Right atrium auricular region (tissue), 2 donors: ENCODE measurements around the gene NVL. TPM values are rescaled to one million over a fixed set of nuclear protein-coding genes. Genes with fewer than 3 reads are reported as not detected.
A peak's percentile ranks its signal among the peaks of the same experiment; 100 is the strongest.

Experiments
- DNase-seq: peaks from one replicate; pipeline ENCODE4 v3.0.0-alpha.2; 2019; ENCODE audit warnings: low spot score
- H3K27ac ChIP-seq, 2 donors: fragments of 200-600 bp; sonication (generic); 1 replicate in 1 of 2; 2 replicates in 1 of 2; pipeline ENCODE4 v1.5.1; 2016 to 2019
- H3K27me3 ChIP-seq, 2 donors: fragments of 200-600 bp; sonication (generic); one replicate each; pipeline versions ENCODE4 v1.5.1 to v1.6.0; 2017 to 2019
- H3K36me3 ChIP-seq: fragments of 200-600 bp; sonication (generic); one replicate; pipeline ENCODE4 v1.5.1; 2016
- H3K4me1 ChIP-seq, 2 donors: fragments of 200-600 bp; sonication (generic); one replicate each; pipeline versions ENCODE4 v1.5.1 to v1.6.0; 2017 to 2019
- H3K4me3 ChIP-seq, 2 donors: fragments of 200-600 bp; sonication (generic); 1 replicate in 1 of 2; 2 replicates in 1 of 2; pipeline ENCODE4 v1.5.1; 2017 to 2019; ENCODE audit warnings: mild to moderate bottlenecking in 1 of 2, moderate library complexity in 1 of 2
- H3K9me3 ChIP-seq, 2 donors: fragments of 200-600 bp; sonication (generic); one replicate each; pipeline ENCODE4 v1.5.1; 2019
- total RNA-seq, 2 donors: library from RNA; depleted of rRNA; stranded (reverse); fragments of >200 nt; gene quantifications; one replicate each; pipeline ENCODE4 v1.1.0, GENCODE V29; 2016
- TF ChIP-seq, protein P1 (sequence below), 2 donors: fragments of 200-600 bp; sonication (generic); IDR thresholded peaks; one replicate each; pipeline ENCODE4 v1.5.1; 2019; ENCODE audit warnings: antibody characterized with exemption in 2 of 2

Gene NVL
- 1 to 10 TPM; 7.5 to 8.3 TPM for total RNA-seq

DNA sequence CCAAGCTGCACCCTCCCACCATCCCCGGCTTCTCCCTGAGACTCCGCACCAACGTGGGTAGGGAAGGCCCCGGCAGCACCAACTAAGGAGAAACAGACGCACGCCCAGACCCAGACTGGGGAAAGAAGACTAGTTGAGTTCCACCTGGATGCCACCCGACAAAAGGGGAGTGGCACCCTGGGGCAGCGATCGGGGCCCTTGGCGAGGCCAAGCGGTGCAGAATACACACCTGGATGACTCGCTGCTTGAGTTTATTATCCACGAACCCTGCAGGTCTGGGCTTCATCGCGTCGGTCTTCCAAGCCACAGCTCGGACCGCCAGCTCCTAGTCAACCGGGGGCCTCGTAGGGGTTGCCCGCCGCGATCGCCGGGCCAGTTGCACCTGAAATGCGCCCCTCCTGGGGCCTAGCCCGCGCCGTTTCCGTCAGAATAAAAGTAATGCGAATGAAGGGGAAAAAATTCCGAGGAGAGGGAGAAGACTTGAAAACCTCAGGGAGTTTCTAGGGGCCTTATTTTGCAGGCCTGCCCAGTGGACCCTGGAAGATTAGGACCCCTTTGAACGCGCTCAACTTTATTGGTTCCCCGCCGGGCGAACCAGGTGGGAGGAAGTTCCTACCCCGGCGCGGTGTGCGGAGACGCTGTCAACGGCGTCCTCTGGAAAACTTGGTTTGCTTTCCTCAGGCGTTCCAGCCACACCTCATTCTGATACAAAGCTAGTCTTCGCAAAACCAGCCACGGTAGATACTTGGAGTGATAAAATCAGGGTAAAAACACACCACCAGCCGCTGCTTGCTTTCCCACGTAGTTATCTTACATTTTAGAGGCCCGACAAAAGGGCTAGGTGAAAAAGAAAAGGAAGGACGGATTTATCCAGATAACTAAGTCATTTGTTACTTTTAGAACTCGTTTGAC is at the start of gene NVL:
TSS of gene NVL (minus strand) at position 331 of the 912 bp plus-strand sequence. CDS start at position 286, 45 bp downstream.
- TF ChIP-seq, protein P1, sequence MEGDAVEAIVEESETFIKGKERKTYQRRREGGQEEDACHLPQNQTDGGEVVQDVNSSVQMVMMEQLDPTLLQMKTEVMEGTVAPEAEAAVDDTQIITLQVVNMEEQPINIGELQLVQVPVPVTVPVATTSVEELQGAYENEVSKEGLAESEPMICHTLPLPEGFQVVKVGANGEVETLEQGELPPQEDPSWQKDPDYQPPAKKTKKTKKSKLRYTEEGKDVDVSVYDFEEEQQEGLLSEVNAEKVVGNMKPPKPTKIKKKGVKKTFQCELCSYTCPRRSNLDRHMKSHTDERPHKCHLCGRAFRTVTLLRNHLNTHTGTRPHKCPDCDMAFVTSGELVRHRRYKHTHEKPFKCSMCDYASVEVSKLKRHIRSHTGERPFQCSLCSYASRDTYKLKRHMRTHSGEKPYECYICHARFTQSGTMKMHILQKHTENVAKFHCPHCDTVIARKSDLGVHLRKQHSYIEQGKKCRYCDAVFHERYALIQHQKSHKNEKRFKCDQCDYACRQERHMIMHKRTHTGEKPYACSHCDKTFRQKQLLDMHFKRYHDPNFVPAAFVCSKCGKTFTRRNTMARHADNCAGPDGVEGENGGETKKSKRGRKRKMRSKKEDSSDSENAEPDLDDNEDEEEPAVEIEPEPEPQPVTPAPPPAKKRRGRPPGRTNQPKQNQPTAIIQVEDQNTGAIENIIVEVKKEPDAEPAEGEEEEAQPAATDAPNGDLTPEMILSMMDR (IDR thresholded peaks at IDR 0.05): peak in 1 of 2 donors; percentile 5
- H3K27ac ChIP-seq: peak within 1 kb of the TSS; percentile 92 to 93
- H3K4me1 ChIP-seq: peaks cover 0 to 22% of the 10 kb centered on the region in 2 donors
- H3K4me3 ChIP-seq: peak within 1 kb of the TSS; percentile 83 to 91
- DNase-seq: peak; percentile 79
- H3K36me3 ChIP-seq: no peaks in the 10 kb centered on the region
- no peaks in the 10 kb centered on the region for H3K27me3 ChIP-seq
- H3K9me3 ChIP-seq: no peaks in the 10 kb centered on the region

DNA sequence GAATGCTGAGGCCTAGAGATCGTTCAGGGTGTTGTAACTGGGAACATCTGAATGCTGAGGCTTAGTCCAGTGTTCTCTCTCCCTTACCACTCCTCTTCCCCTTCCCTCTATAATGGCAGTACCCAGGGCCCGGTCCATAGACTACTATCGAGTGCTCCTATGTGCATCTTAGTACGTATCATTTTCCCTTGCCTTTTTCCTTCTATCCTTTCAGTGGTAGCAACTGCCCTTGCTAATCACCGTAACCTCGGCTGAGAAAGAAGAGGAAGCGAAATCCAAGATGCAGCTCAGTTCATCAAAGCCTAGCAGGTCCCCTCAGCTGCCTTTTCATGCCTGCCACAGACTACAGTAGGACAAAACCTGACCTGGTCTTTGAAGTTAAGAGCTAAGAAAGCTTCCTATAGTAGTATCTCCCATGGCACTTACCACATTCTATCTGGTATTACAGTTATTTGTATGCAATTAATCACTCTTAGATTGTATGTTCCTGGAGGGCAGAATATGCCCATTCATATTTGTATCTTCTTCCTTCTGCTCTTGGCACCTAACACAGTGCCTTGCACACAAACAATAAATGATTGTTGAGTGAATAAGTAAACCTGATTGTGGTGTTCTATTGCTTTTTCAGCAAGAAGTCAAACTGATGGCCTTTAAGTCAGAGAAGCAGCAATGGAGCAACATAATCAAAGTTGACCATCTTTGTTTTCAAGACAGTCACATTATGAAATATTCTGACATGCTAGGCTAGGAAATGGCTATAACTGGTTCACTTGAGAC is 49.1 kb upstream of the NVL start:
- peaks cover 0 to 21% of the 10 kb centered on the region in 2 donors for H3K4me1 ChIP-seq

DNA sequence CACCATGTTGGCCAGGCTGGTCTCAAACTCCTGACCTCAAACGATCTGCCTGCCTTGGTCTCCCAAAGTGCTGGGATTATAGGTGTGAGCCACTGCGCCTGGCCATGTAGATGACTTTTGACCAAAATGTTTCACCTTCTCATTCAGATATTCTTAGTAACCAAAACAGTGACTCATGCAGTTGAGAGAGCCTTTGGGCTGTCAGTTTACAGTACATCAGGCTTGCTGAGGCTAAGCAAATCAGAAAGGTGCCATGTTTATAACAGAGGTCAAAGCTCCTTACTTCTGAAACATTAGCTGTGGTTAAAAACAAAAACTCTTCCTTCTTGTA is 47.7 kb upstream of the NVL start:
- DNase-seq: no peak
- Histone ChIP-seq H3K4me1 (peaks cover 0 to 21% of the 10 kb centered on the region in 2 donors), H3K27me3 (no peaks in the 10 kb centered on the region), H3K9me3 (no peaks in the 10 kb centered on the region), H3K36me3 (peaks cover 43% of the 10 kb centered on the region), H3K4me3 (no peak overlapping the region), H3K27ac (peak overlapping the region in 1 of 2 donors; percentile 48)
- TF ChIP-seq, protein P1 (IDR thresholded peaks at IDR 0.05): no peak

More for the DNA sequence above, 49.1 kb upstream of the NVL start:
- H3K4me3 ChIP-seq: no peak overlapping the region
- H3K27me3 ChIP-seq: no peaks in the 10 kb centered on the region
- no peaks in the 10 kb centered on the region for H3K9me3 ChIP-seq
- no peak for DNase-seq
- H3K27ac ChIP-seq: no peak overlapping the region
- H3K36me3 ChIP-seq: peaks cover 32% of the 10 kb centered on the region
- TF ChIP-seq, protein P1 (IDR thresholded peaks at IDR 0.05): no peak

DNA sequence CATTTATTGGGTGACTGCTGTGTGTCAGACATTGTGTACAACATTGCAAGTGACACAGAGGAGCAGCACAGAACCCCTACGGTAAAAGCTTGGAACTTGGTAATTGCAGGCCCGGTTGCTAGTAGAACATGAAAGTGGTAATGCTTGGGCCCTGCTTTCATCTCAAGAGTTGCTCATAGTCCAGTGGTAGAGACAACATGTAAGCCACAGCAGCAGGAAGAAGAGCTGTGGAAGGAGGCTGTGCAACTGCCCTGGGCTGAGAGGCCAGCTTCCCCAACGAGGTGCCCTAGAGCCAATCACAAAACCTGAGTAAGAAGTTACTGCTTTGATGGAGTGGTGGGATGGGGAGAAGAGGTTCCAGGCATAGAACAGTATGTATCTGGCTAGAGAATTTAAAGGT is 45.1 kb upstream of the NVL start:
- Histone ChIP-seq H3K36me3 (peaks cover 66% of the 10 kb centered on the region), H3K4me1 (peaks cover 0 to 21% of the 10 kb centered on the region in 2 donors), H3K27ac (no peak overlapping the region)

DNA sequence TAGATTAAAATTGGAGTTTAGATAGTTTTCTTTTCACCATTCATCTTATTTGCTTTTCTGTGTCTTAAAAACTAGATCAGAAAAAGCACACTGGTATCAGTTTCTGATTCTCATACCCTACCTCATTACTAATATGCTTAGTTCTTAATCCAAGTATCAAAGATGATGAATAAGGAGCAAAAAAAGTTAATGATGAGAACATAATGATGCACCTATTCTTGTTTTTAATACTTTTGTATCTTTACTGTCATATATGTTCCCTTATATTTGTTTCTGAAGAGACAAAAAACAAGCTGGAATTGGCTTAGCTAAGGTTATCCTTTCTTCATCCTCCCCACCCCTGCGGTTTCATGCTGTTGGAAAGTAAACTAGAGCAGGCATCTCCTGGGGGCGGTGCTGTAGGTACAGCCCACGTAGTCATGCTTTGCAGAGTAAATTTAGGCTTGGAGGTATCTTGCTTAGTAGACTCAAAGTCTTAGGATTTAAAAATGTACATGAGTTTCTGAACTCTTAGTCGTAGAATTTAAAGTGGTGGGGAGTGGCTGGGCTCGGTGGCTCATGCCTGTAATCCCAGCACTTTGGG is 43.1 kb upstream of the NVL start:
- TF ChIP-seq, protein P1 (IDR thresholded peaks at IDR 0.05): no peak
- no peaks in the 10 kb centered on the region for H3K9me3 ChIP-seq
- no peaks in the 10 kb centered on the region for H3K27me3 ChIP-seq
- DNase-seq: no peak
- peaks cover 76% of the 10 kb centered on the region for H3K36me3 ChIP-seq
- peaks cover 0 to 21% of the 10 kb centered on the region in 2 donors for H3K4me1 ChIP-seq
- no peak overlapping the region for H3K27ac ChIP-seq
- H3K4me3 ChIP-seq: no peak overlapping the region

More for the DNA sequence above, 45.1 kb upstream of the NVL start:
- TF ChIP-seq, protein P1 (IDR thresholded peaks at IDR 0.05): no peak
- Histone ChIP-seq H3K9me3 (no peaks in the 10 kb centered on the region), H3K4me3 (no peak overlapping the region), H3K27me3 (no peaks in the 10 kb centered on the region)
- no peak for DNase-seq
